ENCODE results near the gene ZNF555.

DNA sequence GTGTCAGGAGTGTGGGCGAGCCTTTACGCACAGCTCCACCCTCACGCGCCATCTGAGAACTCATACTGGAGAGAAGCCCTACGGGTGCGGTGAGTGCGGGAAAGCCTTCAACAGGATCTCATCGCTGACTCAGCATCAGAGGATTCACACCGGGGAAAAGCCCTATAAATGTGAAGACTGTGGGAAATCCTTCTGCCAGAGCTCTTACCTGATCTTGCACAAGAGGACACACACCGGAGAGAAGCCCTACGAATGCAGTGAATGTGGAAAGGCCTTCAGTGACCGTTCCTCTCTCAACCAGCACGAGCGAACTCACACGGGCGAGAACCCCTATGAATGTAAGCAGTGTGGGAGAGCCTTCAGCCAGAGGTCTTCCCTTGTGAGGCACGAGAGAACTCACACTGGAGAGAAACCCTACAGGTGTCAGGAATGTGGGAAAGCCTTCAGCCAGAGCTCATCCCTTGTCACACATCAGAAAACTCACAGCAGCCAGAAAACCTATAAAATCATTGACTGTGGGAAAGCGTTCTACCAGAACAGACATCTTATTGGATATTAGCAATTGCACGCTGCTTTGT is 6.9 kb upstream of the ZNF555 start:
- TF ChIP-seq CTCF (IDR thresholded peaks at IDR 0.05) = no peak
- TF ChIP-seq JUN (IDR thresholded peaks at IDR 0.05) = no peak
- no peak for TF ChIP-seq RCOR1 (IDR thresholded peaks at IDR 0.05; ENCODE audit: low read depth, low read length)

All from A549 (cell line).